DND-41 (cell line): ENCODE measurements around the gene LRRC72.

Source experiments
- CTCF ChIP-seq: IDR thresholded peaks from 2 replicates; pipeline ENCODE4 v1.5.1; 2012; ENCODE audit warnings: borderline replicate concordance, low read length, moderate library complexity, mild to moderate bottlenecking; ENCODE audit not compliant: poor library complexity, severe bottlenecking; ENCODE audit errors: extremely low read depth
- EZH2 ChIP-seq: IDR thresholded peaks from 3 replicates; pipeline ENCODE4 v1.6.1; 2012; ENCODE audit warnings: borderline replicate concordance, low read depth, mild to moderate bottlenecking, moderate library complexity, low read length, inconsistent platforms; ENCODE audit not compliant: severe bottlenecking

- TF ChIP-seq CTCF (no peak), EZH2 (no peak)
Observed at GRCh38 chr7:16616542-16616941, 89.9 kb downstream of the LRRC72 start.
